Mucosa of stomach (tissue), 1 donor: ENCODE measurements around the gene P2RY13.

ENCODE experiments used
- H3K27me3 ChIP-seq: one replicate; pipeline ENCODE4 v1.7.0; 2013; ENCODE audit warnings: mild to moderate bottlenecking, low read length; ENCODE audit not compliant: control insufficient read depth, insufficient read depth
- H3K36me3 ChIP-seq: one replicate; pipeline ENCODE4 v1.7.0; 2013; ENCODE audit warnings: low read length; ENCODE audit not compliant: control insufficient read depth, insufficient read depth
- H3K4me1 ChIP-seq: one replicate; pipeline ENCODE4 v1.7.0; 2013; ENCODE audit warnings: mild to moderate bottlenecking, low read length; ENCODE audit not compliant: control insufficient read depth, insufficient read depth
- H3K4me3 ChIP-seq: one replicate; pipeline ENCODE4 v1.7.0; 2013; ENCODE audit warnings: low read length
- H3K9ac ChIP-seq: one replicate; pipeline ENCODE4 v1.7.0; 2013; ENCODE audit warnings: mild to moderate bottlenecking, low read length, moderate library complexity
- H3K9me3 ChIP-seq: one replicate; pipeline ENCODE4 v1.7.0; 2013; ENCODE audit warnings: mild to moderate bottlenecking, low read length, moderate library complexity; ENCODE audit not compliant: control insufficient read depth
- donor health status: Pancreatic carcinoma.

P2RY13 gene

DNA sequence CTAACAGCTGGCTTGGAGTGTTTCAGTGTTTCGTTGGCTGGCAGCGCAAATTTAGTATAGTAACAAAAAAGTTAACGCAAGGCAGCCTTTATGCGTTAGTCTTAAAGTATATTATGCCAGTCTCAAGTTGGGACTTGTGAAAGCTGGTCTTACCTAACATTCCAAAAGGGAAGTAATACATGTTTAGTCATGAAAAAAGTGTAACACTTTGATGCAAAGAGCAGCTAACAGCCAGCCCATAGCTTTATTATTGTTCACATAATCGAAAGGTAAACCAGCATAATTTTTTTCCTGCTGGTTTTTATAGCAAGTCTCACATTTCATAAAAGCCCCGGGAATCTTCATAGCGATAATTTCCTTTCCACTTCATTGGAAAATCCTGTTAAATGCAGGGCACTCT lies 10.4 kb downstream of the P2RY13 start:
- no peaks in the 10 kb centered on the region for H3K36me3 ChIP-seq
- no peaks in the 10 kb centered on the region for H3K27me3 ChIP-seq
- no peaks in the 10 kb centered on the region for H3K4me1 ChIP-seq
- no peaks in the 10 kb centered on the region for H3K9me3 ChIP-seq
- H3K4me3 ChIP-seq = no peak overlapping the region
- no peak overlapping the region for H3K9ac ChIP-seq

GRCh38 chr3:151318313-151318712 lies 11.0 kb downstream of the P2RY13 start:
- Histone ChIP-seq H3K4me3 (no peak overlapping the region), H3K9me3 (no peaks in the 10 kb centered on the region), H3K4me1 (no peaks in the 10 kb centered on the region), H3K9ac (no peak overlapping the region), H3K27me3 (no peaks in the 10 kb centered on the region), H3K36me3 (no peaks in the 10 kb centered on the region)

- H3K9me3 ChIP-seq = no peaks in the 10 kb centered on the region
- H3K4me3 ChIP-seq = no peak within 1 kb of the TSS
- no peaks in the 10 kb centered on the region for H3K27me3 ChIP-seq
- no peaks in the 10 kb centered on the region for H3K4me1 ChIP-seq
- peak within 1 kb of the TSS; percentile 36 for H3K9ac ChIP-seq
- H3K36me3 ChIP-seq = no peaks in the 10 kb centered on the region
These were observed 12.9 kb downstream of the P2RY13 start, which contains the start of gene GPR87 for GRCh38 chr3:151316267-151316991. Gene GPR87, minus strand, starts transcription at chr3:151316820. Its CDS starts 16,720 bp downstream, at chr3:151300100.

- Histone ChIP-seq H3K9me3 (no peaks in the 10 kb centered on the region), H3K27me3 (no peaks in the 10 kb centered on the region), H3K4me1 (no peaks in the 10 kb centered on the region), H3K4me3 (no peak overlapping the region), H3K36me3 (no peaks in the 10 kb centered on the region), H3K9ac (peak overlapping the region; percentile 36)
These were observed 13.5 kb downstream of the P2RY13 start for GRCh38 chr3:151315846-151316245.

- no peaks in the 10 kb centered on the region for H3K4me1 ChIP-seq
- H3K4me3 ChIP-seq = no peak overlapping the region
- no peaks in the 10 kb centered on the region for H3K36me3 ChIP-seq
- no peak overlapping the region for H3K9ac ChIP-seq
- H3K9me3 ChIP-seq = no peaks in the 10 kb centered on the region
- no peaks in the 10 kb centered on the region for H3K27me3 ChIP-seq
These were observed 14.2 kb downstream of the P2RY13 start for GRCh38 chr3:151315136-151315535.

GRCh38 chr3:151314593-151314992 lies 14.8 kb downstream of the P2RY13 start:
- no peak overlapping the region for H3K4me3 ChIP-seq
- H3K4me1 ChIP-seq = no peaks in the 10 kb centered on the region
- no peaks in the 10 kb centered on the region for H3K9me3 ChIP-seq
- H3K9ac ChIP-seq = no peak overlapping the region
- H3K27me3 ChIP-seq = no peaks in the 10 kb centered on the region
- H3K36me3 ChIP-seq = no peaks in the 10 kb centered on the region

GRCh38 chr3:151314137-151314536 lies 15.2 kb downstream of the P2RY13 start:
- H3K36me3 ChIP-seq = no peaks in the 10 kb centered on the region
- no peaks in the 10 kb centered on the region for H3K9me3 ChIP-seq
- no peaks in the 10 kb centered on the region for H3K4me1 ChIP-seq
- H3K27me3 ChIP-seq = no peaks in the 10 kb centered on the region
- H3K4me3 ChIP-seq = no peak overlapping the region
- H3K9ac ChIP-seq = no peak overlapping the region

- H3K9ac ChIP-seq = no peak overlapping the region
- H3K4me3 ChIP-seq = no peak overlapping the region
- no peaks in the 10 kb centered on the region for H3K36me3 ChIP-seq
- H3K9me3 ChIP-seq = no peaks in the 10 kb centered on the region
- no peaks in the 10 kb centered on the region for H3K4me1 ChIP-seq
- H3K27me3 ChIP-seq = no peaks in the 10 kb centered on the region
These were observed 16.4 kb downstream of the P2RY13 start for GRCh38 chr3:151312972-151313371.

GRCh38 chr3:151309566-151309965 lies 19.8 kb downstream of the P2RY13 start:
- Histone ChIP-seq H3K4me3 (no peak overlapping the region), H3K36me3 (no peaks in the 10 kb centered on the region), H3K9me3 (no peaks in the 10 kb centered on the region), H3K4me1 (peaks cover 14% of the 10 kb centered on the region), H3K27me3 (no peaks in the 10 kb centered on the region), H3K9ac (no peak overlapping the region)

DNA sequence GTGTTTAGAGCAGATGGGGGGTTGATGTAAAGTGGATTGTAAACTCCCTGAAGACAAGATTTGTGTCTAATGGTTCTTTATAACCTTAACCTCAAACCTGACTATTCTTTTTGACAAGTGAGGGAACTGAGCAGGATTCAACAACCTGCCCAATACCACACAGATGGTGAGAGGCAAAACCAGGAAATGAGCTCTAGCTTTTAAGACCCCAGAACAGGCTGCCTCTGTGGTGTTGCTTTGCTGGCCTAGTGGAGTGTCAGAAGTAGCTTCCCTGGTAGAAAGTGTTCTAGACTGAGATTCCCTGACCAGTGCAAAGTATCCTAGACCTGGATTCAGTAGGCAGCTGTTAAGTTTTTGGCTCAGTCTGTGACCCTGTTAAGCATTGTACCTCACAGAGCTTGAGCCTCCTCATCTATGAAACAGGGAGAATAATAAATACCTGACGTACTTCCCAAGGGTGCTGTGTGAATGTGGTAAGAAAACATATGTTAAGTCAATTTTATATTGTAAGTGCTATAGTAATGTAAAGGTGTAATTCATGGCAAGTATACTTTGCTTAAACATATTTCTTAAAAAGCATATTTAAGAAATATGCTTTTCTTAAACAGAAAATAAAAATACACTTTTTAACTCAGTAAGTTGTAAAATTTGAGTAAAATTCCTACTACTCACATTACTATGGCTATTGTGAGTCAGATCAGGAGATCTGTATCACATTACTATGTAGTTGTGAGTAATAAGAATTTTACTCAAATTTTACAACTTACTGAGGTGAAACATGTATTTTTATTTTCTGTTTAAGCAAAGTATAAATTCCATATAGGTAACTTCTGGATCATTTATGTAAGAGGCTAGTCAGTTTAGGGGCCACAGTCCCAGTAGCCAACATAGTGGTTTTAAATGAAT lies 21.5 kb downstream of the P2RY13 start:
- no peak overlapping the region for H3K4me3 ChIP-seq
- no peak overlapping the region for H3K9ac ChIP-seq
- H3K36me3 ChIP-seq = no peaks in the 10 kb centered on the region
- H3K4me1 ChIP-seq = peaks cover 17% of the 10 kb centered on the region
- no peaks in the 10 kb centered on the region for H3K9me3 ChIP-seq
- no peaks in the 10 kb centered on the region for H3K27me3 ChIP-seq

DNA sequence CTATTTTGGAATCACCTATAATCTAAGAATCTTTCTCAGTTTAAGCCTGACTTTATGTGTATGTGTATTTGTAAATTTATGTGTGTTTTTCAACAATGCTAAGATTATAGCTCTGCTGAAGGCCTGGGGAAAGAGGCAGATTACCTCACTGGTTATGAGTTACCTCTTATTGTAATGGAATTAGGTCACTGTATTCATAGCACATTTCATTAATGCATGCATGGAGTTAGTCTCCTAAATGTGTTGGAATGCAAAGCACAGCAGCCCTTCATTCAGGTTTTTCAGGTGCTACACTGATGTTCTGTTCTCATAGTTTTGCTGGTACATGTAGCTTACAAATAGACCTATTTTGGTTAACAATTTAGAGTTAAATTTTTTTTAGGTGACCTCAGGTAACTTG lies 22.2 kb downstream of the P2RY13 start:
- no peaks in the 10 kb centered on the region for H3K27me3 ChIP-seq
- no peak overlapping the region for H3K4me3 ChIP-seq
- H3K9me3 ChIP-seq = no peaks in the 10 kb centered on the region

GRCh38 chr3:151306168-151306810 lies 23.1 kb downstream of the P2RY13 start:
- H3K9ac ChIP-seq = no peak overlapping the region
- H3K9me3 ChIP-seq = no peaks in the 10 kb centered on the region
- no peak overlapping the region for H3K4me3 ChIP-seq
- no peaks in the 10 kb centered on the region for H3K36me3 ChIP-seq
- no peaks in the 10 kb centered on the region for H3K27me3 ChIP-seq
- peaks cover 17% of the 10 kb centered on the region for H3K4me1 ChIP-seq

More for the DNA sequence above, 22.2 kb downstream of the P2RY13 start:
- no peak overlapping the region for H3K9ac ChIP-seq
- peaks cover 17% of the 10 kb centered on the region for H3K4me1 ChIP-seq
- no peaks in the 10 kb centered on the region for H3K36me3 ChIP-seq
